A549 (cell line): ENCODE measurements around the gene NKAIN4.

Experiments
- CBX8 ChIP-seq: fragments of 200-600 bp; sonication (generic); IDR thresholded peaks from 2 replicates; pipeline ENCODE4 v1.6.1; 2016
- CHD2 ChIP-seq: fragments of 150-350 bp; IDR thresholded peaks from 2 replicates; pipeline ENCODE4 v1.6.1; 2014; ENCODE audit warnings: low read length; ENCODE audit not compliant: partially characterized antibody
- CHD4 ChIP-seq: fragments of 200-600 bp; sonication (generic); IDR thresholded peaks from 2 replicates; pipeline ENCODE4 v1.6.1; 2016; ENCODE audit warnings: antibody characterized with exemption, mild to moderate bottlenecking, borderline replicate concordance
- CTCF ChIP-seq: fragments of >200 bp; sonication (Bioruptor Twin); formaldehyde crosslinking; IDR thresholded peaks from 3 replicates; pipeline ENCODE4 v1.5.1; 2016
- EP300 ChIP-seq, 2 experiments: fragments of >200 bp; sonication (Bioruptor Twin); formaldehyde crosslinking; IDR thresholded peaks; 2 replicates in 1 of 2; 3 replicates in 1 of 2; pipeline ENCODE4 v1.6.1; 2016 to 2017
- HDAC2 ChIP-seq: fragments of 200-600 bp; sonication (generic); IDR thresholded peaks from 2 replicates; pipeline ENCODE4 v1.6.1; 2016
- NPAS2 ChIP-seq: fragments of 250-450 bp; sonication (Bioruptor Pico); IDR thresholded peaks from 2 replicates; pipeline ENCODE4 v1.8.0; 2022; ENCODE audit warnings: mild to moderate bottlenecking, moderate library complexity, borderline replicate concordance
- POLR2A ChIP-seq: IDR thresholded peaks from 2 replicates; pipeline ENCODE4 v1.6.1; 2012; ENCODE audit warnings: mild to moderate bottlenecking, low read length
- POLR2AphosphoS2 ChIP-seq: conservative IDR thresholded peaks from 2 replicates; pipeline ENCODE4 v1.6.1; 2012; ENCODE audit warnings: low read length, improper control_type of control experiment, inconsistent platforms
- RAD21 ChIP-seq, 2 experiments: fragments of >200 bp in 1 of 2; sonication (Bioruptor Twin) in 1 of 2; formaldehyde crosslinking in 1 of 2; IDR thresholded peaks in 1 of 2; conservative IDR thresholded peaks in 1 of 2; 2 replicates in 1 of 2; 3 replicates in 1 of 2; pipeline ENCODE4 v1.6.1; 2012 to 2018; ENCODE audit warnings: inconsistent platforms in 1 of 2
- SMC3 ChIP-seq: fragments of >200 bp; sonication (Bioruptor Twin); formaldehyde crosslinking; IDR thresholded peaks from 3 replicates; pipeline ENCODE4 v1.6.1; 2018; ENCODE audit warnings: inconsistent platforms
- SREBF2 ChIP-seq: fragments of 450-650 bp; IDR thresholded peaks from 2 replicates; pipeline ENCODE4 v1.6.1; 2014; ENCODE audit warnings: mild to moderate bottlenecking, moderate library complexity
- ZC3H11A ChIP-seq: fragments of 450-650 bp; IDR thresholded peaks from 2 replicates; pipeline ENCODE4 v1.6.1; 2014; ENCODE audit warnings: antibody characterized with exemption, mild to moderate bottlenecking

- TF ChIP-seq CTCF (no peak), ZC3H11A (no peak), POLR2A (no peak), NPAS2 (CRISPR knock-in tag) (no peak), RAD21 (conservative IDR thresholded peaks at IDR 0.05 in 1 of 2, IDR thresholded peaks at IDR 0.05 in 1 of 2) (no peak), HDAC2 (no peak), SREBF2 (no peak), CHD4 (no peak), CHD2 (no peak), EP300 (IDR thresholded peaks at IDR 0.05) (no peak), SMC3 (no peak), POLR2AphosphoS2 (no peak), CBX8 (no peak)
Observed at GRCh38 chr20:63194797-63195173, 59.5 kb downstream of the NKAIN4 start.
